ENCODE measurements around the gene STK32C.

GRCh38 chr10:132240581-132240980, 67.2 kb downstream of the STK32C start:
- TF ChIP-seq CTCF (IDR thresholded peaks at IDR 0.05) (no peak), ZFX (IDR thresholded peaks at IDR 0.05; ENCODE audit: borderline replicate concordance) (no peak)

All from 22Rv1 (cell line).